ENCODE results near the gene CYP4F22.

Gene CYP4F22

GRCh38 chr19:15524781-15525180 is 16.5 kb downstream of the CYP4F22 start:
- Histone ChIP-seq H3F3A (ENCODE audit: insufficient read depth, low read length) (no peaks in the 10 kb centered on the region), H2AFZ (ENCODE audit: low read length) (no peak overlapping the region), H3K27ac (ENCODE audit: low read length) (no peak overlapping the region), H3K36me3 (replicated peaks; ENCODE audit: insufficient read depth, low read length) (no peaks in the 10 kb centered on the region), H3K9ac (ENCODE audit: low read length) (no peak overlapping the region), H3K9me2 (replicated peaks; ENCODE audit: insufficient read depth, low read length) (no peaks in the 10 kb centered on the region), H4K20me1 (ENCODE audit: insufficient read depth, low read length) (no peaks in the 10 kb centered on the region), H3K9me3 (replicated peaks; ENCODE audit: insufficient read depth, low read length) (no peaks in the 10 kb centered on the region), H3K4me2 (ENCODE audit: low read depth, low read length) (no peak overlapping the region), H3K4me1 (ENCODE audit: low read length) (no peaks in the 10 kb centered on the region), H3K79me2 (ENCODE audit: low read length) (no peaks in the 10 kb centered on the region), H3K27me3 (replicated peaks; ENCODE audit: insufficient read depth, low read length) (peaks cover 51% of the 10 kb centered on the region), H3K4me3 (ENCODE audit: low read length) (no peak overlapping the region)
- TF ChIP-seq CTCF (IDR thresholded peaks at IDR 0.05; ENCODE audit: low read length) (no peak), EZH2phosphoT487 (IDR thresholded peaks at IDR 0.05; ENCODE audit: low read length) (no peak), EZH2 (optimal IDR thresholded peaks at IDR 0.05; ENCODE audit: low read depth, low read length) (no peak)
- DNase-seq, result no peak

GRCh38 chr19:15525291-15525690 is 17.0 kb downstream of the CYP4F22 start:
- Histone ChIP-seq H3K9me2 (replicated peaks; ENCODE audit: insufficient read depth, low read length) (no peaks in the 10 kb centered on the region), H2AFZ (ENCODE audit: low read length) (no peak overlapping the region), H3K79me2 (ENCODE audit: low read length) (no peaks in the 10 kb centered on the region), H3K27ac (ENCODE audit: low read length) (no peak overlapping the region), H3K4me2 (ENCODE audit: low read depth, low read length) (no peak overlapping the region), H3K27me3 (replicated peaks; ENCODE audit: insufficient read depth, low read length) (peaks cover 54% of the 10 kb centered on the region), H3F3A (ENCODE audit: insufficient read depth, low read length) (no peaks in the 10 kb centered on the region), H3K9ac (ENCODE audit: low read length) (no peak overlapping the region), H3K36me3 (replicated peaks; ENCODE audit: insufficient read depth, low read length) (no peaks in the 10 kb centered on the region), H3K4me3 (ENCODE audit: low read length) (no peak overlapping the region), H4K20me1 (ENCODE audit: insufficient read depth, low read length) (no peaks in the 10 kb centered on the region), H3K9me3 (replicated peaks; ENCODE audit: insufficient read depth, low read length) (no peaks in the 10 kb centered on the region), H3K4me1 (ENCODE audit: low read length) (no peaks in the 10 kb centered on the region)
- TF ChIP-seq CTCF (IDR thresholded peaks at IDR 0.05; ENCODE audit: low read length), result no peak
- no peak for TF ChIP-seq EZH2 (optimal IDR thresholded peaks at IDR 0.05; ENCODE audit: low read depth, low read length)
- no peak for TF ChIP-seq EZH2phosphoT487 (IDR thresholded peaks at IDR 0.05; ENCODE audit: low read length)
- no peak for DNase-seq

GRCh38 chr19:15526408-15526807 is 18.1 kb downstream of the CYP4F22 start:
- Histone ChIP-seq H2AFZ (ENCODE audit: low read length) (no peak overlapping the region), H3K4me1 (ENCODE audit: low read length) (no peaks in the 10 kb centered on the region), H3K9me2 (replicated peaks; ENCODE audit: insufficient read depth, low read length) (no peaks in the 10 kb centered on the region), H3K36me3 (replicated peaks; ENCODE audit: insufficient read depth, low read length) (no peaks in the 10 kb centered on the region), H3K27ac (ENCODE audit: low read length) (no peak overlapping the region), H3K27me3 (replicated peaks; ENCODE audit: insufficient read depth, low read length) (peaks cover 60% of the 10 kb centered on the region), H3K4me3 (ENCODE audit: low read length) (no peak overlapping the region), H4K20me1 (ENCODE audit: insufficient read depth, low read length) (no peaks in the 10 kb centered on the region), H3K9ac (ENCODE audit: low read length) (no peak overlapping the region), H3K9me3 (replicated peaks; ENCODE audit: insufficient read depth, low read length) (no peaks in the 10 kb centered on the region), H3K4me2 (ENCODE audit: low read depth, low read length) (no peak overlapping the region), H3F3A (ENCODE audit: insufficient read depth, low read length) (no peaks in the 10 kb centered on the region), H3K79me2 (ENCODE audit: low read length) (no peaks in the 10 kb centered on the region)
- no peak for DNase-seq
- TF ChIP-seq CTCF (IDR thresholded peaks at IDR 0.05; ENCODE audit: low read length) (no peak), EZH2phosphoT487 (IDR thresholded peaks at IDR 0.05; ENCODE audit: low read length) (no peak), EZH2 (optimal IDR thresholded peaks at IDR 0.05; ENCODE audit: low read depth, low read length) (no peak)
